BE2C (cell line): Measurements from ENCODE around the gene MYBPHL.

Experiments used
- DNase-seq: peaks from one replicate; pipeline ENCODE4 v3.0.0-alpha.2; 2020
- H3K27me3 ChIP-seq: fragments of 250-450 bp; sonication (Bioruptor Pico); 2 replicates; pipeline ENCODE4 v1.5.1; 2020; ENCODE audit warnings: mild to moderate bottlenecking
- H3K36me3 ChIP-seq: fragments of 250-450 bp; sonication (Bioruptor Pico); 2 replicates; pipeline ENCODE4 v1.5.1; 2020; ENCODE audit warnings: mild to moderate bottlenecking
- H3K4me1 ChIP-seq: fragments of 250-450 bp; sonication (Bioruptor Pico); 2 replicates; pipeline ENCODE4 v1.5.1; 2020
- H3K4me3 ChIP-seq: 2 replicates; pipeline ENCODE4 v1.5.1; 2011; ENCODE audit warnings: low read depth, low read length
- H3K9me3 ChIP-seq: fragments of 250-450 bp; sonication (Bioruptor Pico); 2 replicates; pipeline ENCODE4 v1.5.1; 2020
- TF ChIP-seq, protein P1 (sequence below): IDR thresholded peaks from 2 replicates; pipeline ENCODE4 v1.5.1; 2012; ENCODE audit warnings: mild to moderate bottlenecking, low read depth, low read length

Gene MYBPHL

DNA sequence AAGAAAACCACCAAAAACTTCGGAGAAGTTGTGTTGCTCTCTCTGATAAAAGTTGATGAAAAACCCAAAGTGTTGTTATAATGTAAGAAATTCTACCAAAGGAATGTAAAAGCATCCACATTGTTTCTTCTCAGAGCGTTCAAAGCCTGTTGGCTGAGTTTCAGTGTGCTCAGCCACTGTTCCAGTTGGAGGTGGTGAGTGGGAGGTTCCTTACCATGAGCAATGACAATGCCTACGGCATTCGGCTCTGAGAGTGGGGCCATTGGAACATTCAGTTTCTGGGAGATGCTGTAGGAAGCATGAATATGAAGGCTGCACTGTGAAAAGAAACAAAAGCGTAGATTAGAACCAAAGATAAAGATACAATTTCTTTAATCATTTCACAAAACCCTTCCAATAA lies 20.5 kb upstream of the MYBPHL start:
- TF ChIP-seq, protein P1, sequence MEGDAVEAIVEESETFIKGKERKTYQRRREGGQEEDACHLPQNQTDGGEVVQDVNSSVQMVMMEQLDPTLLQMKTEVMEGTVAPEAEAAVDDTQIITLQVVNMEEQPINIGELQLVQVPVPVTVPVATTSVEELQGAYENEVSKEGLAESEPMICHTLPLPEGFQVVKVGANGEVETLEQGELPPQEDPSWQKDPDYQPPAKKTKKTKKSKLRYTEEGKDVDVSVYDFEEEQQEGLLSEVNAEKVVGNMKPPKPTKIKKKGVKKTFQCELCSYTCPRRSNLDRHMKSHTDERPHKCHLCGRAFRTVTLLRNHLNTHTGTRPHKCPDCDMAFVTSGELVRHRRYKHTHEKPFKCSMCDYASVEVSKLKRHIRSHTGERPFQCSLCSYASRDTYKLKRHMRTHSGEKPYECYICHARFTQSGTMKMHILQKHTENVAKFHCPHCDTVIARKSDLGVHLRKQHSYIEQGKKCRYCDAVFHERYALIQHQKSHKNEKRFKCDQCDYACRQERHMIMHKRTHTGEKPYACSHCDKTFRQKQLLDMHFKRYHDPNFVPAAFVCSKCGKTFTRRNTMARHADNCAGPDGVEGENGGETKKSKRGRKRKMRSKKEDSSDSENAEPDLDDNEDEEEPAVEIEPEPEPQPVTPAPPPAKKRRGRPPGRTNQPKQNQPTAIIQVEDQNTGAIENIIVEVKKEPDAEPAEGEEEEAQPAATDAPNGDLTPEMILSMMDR = no peak
- H3K4me1 ChIP-seq = no peaks in the 10 kb centered on the region
- H3K27me3 ChIP-seq = no peaks in the 10 kb centered on the region
- H3K36me3 ChIP-seq = peaks cover 12% of the 10 kb centered on the region; the same call in 1 of the 2 replicates
- DNase-seq = no peak
- no peak overlapping the region for H3K4me3 ChIP-seq
- no peaks in the 10 kb centered on the region for H3K9me3 ChIP-seq

DNA sequence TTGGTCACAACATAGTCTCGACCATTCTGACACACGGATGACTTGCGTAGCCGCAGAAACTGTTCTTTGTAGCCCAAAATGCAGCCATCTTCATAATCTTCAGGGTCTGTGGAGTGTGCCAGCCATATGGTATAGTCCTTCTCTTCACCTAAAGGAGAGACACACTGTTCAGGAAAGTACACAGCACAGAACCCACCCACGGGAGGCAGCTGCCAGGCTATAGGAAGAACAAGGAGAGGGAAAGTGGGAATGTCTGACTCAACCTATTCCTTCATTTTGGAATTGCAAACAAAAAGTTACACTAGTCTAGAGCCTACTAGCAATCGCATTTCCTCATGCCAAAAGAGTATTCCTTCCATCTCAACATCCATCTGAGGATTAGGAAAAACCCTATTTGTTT lies 16.2 kb upstream of the MYBPHL start:
- Histone ChIP-seq H3K9me3 (no peaks in the 10 kb centered on the region), H3K36me3 (peaks cover 12% of the 10 kb centered on the region), H3K4me3 (no peak overlapping the region), H3K4me1 (no peaks in the 10 kb centered on the region), H3K27me3 (no peaks in the 10 kb centered on the region)
- TF ChIP-seq, protein P1 = no peak
- DNase-seq = no peak

DNA sequence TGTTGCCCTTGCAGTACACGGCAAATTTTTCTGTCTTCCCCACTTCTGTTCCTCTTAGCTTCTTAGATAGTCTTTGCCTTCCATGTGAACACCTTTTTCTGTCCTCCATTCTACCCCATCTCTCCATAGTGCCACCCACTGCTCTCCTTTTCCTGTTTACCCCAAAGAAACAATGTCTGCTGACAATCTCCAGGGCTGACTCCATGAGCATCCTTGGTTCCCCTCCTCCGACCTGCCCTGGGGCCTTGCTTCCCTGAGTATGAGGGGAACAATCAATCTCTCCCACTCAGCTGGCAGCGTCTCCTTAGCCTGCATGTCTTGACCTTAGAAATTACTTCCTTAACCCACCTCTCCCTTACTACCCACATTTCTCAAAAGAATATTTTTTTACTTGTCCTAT lies 12.3 kb upstream of the MYBPHL start:
- Histone ChIP-seq H3K9me3 (no peaks in the 10 kb centered on the region), H3K27me3 (no peaks in the 10 kb centered on the region), H3K4me3 (no peak overlapping the region), H3K36me3 (peaks cover 8% of the 10 kb centered on the region), H3K4me1 (no peaks in the 10 kb centered on the region)
- TF ChIP-seq, protein P1 = no peak
- DNase-seq = no peak

- Histone ChIP-seq H3K27me3 (no peaks in the 10 kb centered on the region), H3K4me1 (no peaks in the 10 kb centered on the region), H3K36me3 (no peaks in the 10 kb centered on the region; the same call in 1 of the 2 replicates), H3K9me3 (no peaks in the 10 kb centered on the region), H3K4me3 (no peak overlapping the region)
- no peak for DNase-seq
- TF ChIP-seq, protein P1 = no peak
These were observed 9.7 kb upstream of the MYBPHL start for GRCh38 chr1:109316506-109316905.

DNA sequence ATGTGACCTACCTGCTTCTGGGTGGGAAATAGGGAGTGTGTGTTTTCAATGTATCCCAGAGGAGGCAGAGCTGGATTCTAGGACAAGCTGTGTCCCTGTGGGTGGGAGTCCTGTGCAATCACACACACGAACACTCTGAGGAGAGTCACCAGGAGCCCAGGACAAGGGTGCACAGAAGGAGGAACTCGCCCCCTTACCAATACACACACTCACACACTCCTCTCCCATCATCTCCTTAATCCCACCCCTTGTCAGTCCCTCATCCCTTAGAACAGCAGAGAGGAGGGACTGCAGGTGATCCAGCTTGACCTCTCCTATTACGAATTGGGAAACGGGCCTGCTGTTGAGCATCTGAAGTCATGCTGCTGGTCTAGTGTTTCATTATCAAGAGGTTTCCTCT lies 8.5 kb upstream of the MYBPHL start:
- Histone ChIP-seq H3K9me3 (no peaks in the 10 kb centered on the region), H3K27me3 (no peaks in the 10 kb centered on the region), H3K36me3 (no peaks in the 10 kb centered on the region; the same call in 1 of the 2 replicates), H3K4me3 (no peak overlapping the region), H3K4me1 (no peaks in the 10 kb centered on the region)
- TF ChIP-seq, protein P1 = no peak
- no peak for DNase-seq

DNA sequence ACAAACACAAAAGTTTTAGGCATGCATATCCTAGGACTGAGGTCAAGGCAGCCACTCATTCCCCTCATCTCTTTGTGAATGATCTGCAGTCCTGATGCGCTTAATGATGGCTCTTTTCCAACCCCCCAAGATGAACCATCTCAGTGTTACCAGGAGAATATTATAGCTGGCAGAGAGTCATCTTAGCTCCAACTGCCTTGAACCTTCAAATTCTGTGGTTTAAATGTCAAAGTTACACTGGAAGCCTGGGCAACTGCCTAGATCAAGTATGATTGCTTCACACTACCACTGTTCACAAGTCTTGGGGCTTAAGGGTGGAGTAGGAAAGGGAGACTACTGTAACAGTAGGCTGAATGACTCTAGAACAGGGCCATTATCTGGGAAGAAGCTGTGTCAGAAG lies 8.0 kb upstream of the MYBPHL start:
- H3K4me1 ChIP-seq = no peaks in the 10 kb centered on the region
- TF ChIP-seq, protein P1 = no peak
- no peak for DNase-seq
- H3K27me3 ChIP-seq = no peaks in the 10 kb centered on the region
- no peak overlapping the region for H3K4me3 ChIP-seq
- no peaks in the 10 kb centered on the region; the same call in 1 of the 2 replicates for H3K36me3 ChIP-seq
- no peaks in the 10 kb centered on the region for H3K9me3 ChIP-seq
